Choroid plexus epithelial cell (primary cell): ENCODE data around the gene CCDC124.
A peak's percentile ranks its signal among the peaks of the same experiment; 100 is the strongest.
"Not testable (repeated sequence)": the region's sequence is repeated elsewhere in the genome, so short reads cannot be mapped to it uniquely, and the experiment has no call there.

Experiments
- DNase-seq: peaks from one replicate; pipeline ENCODE4 v3.0.0-alpha.2; 2010; ENCODE audit warnings: low read depth
- H3K4me3 ChIP-seq: 2 replicates; pipeline ENCODE4 v1.5.1; 2011; ENCODE audit warnings: low read depth, mild to moderate bottlenecking, control low read depth, low read length, moderate library complexity
- TF ChIP-seq, protein P1 (sequence below): conservative IDR thresholded peaks from 2 replicates; pipeline ENCODE4 v1.5.1; 2011; ENCODE audit warnings: low read depth, mild to moderate bottlenecking, control low read depth, inconsistent platforms, low read length, moderate library complexity

Gene CCDC124, protein sequence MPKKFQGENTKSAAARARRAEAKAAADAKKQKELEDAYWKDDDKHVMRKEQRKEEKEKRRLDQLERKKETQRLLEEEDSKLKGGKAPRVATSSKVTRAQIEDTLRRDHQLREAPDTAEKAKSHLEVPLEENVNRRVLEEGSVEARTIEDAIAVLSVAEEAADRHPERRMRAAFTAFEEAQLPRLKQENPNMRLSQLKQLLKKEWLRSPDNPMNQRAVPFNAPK

DNA sequence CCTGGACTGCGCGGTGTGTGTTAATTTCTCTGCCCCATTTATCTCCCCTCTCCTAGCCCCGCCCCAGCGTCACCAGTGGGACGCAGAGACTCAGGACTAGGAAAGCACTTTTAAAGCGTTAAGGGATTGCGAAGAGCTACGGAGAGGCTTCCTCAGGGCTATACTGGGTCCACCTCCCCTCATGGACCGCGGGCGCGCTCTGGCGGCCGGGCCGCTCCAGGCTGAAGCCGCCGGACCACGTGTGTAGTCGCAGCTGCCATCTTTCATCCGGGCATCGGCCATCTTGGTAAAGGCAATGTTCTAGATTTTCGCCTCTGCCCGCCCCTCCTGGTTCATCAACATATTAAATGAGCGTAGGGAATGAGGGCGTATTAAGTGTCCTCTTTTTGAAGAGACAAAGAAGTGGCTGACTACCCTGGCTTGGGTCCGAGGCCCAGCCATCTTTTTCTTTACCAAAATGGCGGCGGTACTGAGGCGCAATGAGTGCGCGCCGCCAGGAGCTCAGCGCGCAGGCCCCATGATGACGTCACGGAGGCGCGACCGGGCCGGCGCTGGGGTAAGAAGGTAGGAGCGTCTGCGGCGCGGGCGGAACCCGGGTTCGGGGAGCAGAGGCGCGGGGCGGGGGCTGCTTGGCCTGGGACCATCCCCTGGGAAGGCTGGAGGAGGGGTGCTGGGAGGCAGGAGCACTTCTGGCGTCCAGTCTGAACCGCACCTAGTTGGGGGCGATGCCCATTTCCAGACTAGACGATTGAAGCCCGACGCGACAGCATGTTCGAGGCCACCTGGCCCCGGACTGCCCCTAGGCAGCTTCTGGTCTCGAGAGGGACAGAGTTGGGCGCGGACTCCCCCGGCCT lies at the start of gene CCDC124:
Gene CCDC124, plus strand, starts transcription at position 531 of the 854 bp plus-strand sequence. CDS start 3,406 bp downstream, outside the sequence.
- TF ChIP-seq, protein P1, sequence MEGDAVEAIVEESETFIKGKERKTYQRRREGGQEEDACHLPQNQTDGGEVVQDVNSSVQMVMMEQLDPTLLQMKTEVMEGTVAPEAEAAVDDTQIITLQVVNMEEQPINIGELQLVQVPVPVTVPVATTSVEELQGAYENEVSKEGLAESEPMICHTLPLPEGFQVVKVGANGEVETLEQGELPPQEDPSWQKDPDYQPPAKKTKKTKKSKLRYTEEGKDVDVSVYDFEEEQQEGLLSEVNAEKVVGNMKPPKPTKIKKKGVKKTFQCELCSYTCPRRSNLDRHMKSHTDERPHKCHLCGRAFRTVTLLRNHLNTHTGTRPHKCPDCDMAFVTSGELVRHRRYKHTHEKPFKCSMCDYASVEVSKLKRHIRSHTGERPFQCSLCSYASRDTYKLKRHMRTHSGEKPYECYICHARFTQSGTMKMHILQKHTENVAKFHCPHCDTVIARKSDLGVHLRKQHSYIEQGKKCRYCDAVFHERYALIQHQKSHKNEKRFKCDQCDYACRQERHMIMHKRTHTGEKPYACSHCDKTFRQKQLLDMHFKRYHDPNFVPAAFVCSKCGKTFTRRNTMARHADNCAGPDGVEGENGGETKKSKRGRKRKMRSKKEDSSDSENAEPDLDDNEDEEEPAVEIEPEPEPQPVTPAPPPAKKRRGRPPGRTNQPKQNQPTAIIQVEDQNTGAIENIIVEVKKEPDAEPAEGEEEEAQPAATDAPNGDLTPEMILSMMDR: peak; percentile 98
- peak; percentile 96 for DNase-seq
- peak within 1 kb of the TSS; percentile 94 for H3K4me3 ChIP-seq

DNA sequence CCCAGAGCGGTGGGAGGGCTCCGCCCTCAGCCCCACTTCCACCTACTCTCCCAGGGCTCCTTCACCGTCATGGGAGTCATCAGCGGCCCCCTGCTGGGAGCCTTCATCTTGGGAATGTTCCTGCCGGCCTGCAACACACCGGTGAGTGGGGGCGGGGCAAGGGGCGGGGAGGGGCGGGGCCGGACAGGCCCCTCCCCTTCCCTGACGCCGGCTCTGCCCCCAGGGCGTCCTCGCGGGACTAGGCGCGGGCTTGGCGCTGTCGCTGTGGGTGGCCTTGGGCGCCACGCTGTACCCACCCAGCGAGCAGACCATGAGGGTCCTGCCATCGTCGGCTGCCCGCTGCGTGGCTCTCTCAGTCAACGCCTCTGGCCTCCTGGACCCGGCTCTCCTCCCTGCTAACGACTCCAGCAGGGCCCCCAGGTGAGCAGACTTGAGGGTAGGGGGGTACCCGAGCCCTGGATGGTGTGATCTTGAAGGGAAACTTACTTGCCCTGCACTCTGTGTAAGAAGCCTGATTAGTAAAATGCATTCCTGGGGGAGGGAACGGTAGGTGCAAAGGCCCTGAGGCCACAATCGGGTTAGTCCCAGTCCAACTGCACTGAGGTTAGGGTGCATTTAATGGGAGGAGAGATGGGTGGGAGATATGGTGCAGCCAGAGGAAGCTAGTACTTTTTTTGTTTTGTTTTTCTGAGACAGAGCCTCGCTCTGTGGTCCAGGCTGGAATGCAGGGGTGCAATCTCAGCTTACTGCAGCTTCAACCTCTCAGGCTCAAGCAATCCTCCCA lies 49.0 kb upstream of the CCDC124 start:
- TF ChIP-seq, protein P1: no peak
- no peak overlapping the region for H3K4me3 ChIP-seq
- DNase-seq: no peak

DNA sequence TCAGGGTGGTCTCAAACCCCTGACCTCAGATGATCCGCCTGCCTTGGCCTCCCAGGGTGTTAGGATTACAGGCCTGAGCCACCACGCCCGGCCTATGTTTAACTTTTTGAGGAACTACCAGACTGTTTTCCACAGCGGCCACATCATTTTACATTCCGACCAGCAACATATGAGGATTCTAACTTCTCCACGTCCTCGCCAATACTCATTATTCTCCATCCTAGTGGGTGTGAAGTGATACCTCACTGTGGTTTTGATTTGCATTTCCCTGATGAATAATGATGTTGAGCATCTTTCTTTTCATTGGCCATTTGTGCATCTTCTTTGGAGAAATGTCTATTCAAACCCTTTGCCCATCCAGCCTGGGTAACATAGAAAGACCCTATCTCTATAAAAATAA lies 46.3 kb upstream of the CCDC124 start:
- TF ChIP-seq, protein P1: no peak
- no peak for DNase-seq
- no peak overlapping the region for H3K4me3 ChIP-seq

DNA sequence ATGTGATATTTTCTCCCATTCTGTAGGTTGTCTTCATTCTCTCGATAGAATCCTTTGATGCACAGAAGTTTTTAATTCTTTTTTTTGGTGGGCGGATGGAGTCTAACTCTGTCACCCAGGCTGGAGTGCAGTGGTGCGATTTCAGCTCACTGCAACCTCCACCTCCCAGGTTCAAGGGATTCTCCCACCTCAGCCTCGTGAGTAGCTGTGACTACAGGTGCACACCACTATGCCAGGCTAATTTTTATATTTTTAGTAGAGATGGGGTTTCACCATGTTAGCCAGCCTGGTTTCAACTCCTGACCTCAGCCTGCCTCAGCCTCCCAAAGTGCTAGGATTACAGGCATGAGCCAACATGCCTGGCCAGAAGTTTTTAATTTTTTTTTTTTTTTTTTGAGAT lies 45.6 kb upstream of the CCDC124 start:
- H3K4me3 ChIP-seq, DNase-seq: not testable (repeated sequence)

DNA sequence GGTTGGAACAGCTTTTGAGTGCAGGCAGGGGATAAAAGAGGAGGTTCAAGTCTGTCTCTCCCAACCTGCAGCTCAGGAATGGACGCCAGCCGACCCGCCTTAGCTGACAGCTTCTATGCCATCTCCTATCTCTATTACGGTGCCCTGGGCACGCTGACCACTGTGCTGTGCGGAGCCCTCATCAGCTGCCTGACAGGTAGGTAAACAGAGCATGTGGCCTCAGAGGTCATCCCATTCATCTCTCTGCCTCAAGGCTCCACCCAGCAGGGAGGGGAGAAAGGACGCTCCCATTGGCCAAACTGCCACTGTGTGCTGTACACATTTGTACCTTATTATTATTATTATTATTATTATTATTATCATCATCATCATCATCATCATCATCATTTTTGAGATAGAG lies 44.6 kb upstream of the CCDC124 start:
- DNase-seq: no peak
- H3K4me3 ChIP-seq: no peak overlapping the region
- TF ChIP-seq, protein P1: no peak

DNA sequence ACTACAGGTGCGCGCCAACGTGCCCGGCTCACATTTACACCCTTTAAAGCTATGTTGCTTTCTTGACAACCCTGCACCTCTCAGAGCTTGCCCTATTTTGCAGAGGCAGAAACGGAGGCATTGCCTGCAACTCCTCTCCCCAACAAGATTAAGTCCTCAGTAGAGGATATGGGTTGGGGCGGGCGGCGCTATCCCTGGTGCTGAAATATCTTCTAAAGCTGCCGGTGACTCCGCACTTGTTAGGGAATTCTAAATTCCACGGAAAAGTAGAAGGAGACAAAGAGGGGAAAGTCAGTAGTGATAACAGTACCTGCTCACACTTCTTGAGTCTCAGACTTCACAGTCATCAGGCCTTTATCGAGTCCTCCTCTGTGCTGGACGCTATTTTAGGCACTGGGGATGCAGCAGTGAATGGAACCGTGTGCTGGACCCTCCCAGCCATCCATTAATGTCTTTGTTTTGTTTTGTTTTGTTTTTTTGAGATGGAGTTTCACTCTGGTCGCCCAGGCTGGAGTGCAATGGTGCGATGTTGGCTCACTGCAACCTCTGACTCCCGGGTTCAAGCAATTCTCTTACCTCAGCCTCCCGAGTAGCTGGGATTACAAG lies 43.1 kb upstream of the CCDC124 start:
- DNase-seq: peak; percentile 61
- TF ChIP-seq, protein P1: no peak
- H3K4me3 ChIP-seq: no peak overlapping the region

DNA sequence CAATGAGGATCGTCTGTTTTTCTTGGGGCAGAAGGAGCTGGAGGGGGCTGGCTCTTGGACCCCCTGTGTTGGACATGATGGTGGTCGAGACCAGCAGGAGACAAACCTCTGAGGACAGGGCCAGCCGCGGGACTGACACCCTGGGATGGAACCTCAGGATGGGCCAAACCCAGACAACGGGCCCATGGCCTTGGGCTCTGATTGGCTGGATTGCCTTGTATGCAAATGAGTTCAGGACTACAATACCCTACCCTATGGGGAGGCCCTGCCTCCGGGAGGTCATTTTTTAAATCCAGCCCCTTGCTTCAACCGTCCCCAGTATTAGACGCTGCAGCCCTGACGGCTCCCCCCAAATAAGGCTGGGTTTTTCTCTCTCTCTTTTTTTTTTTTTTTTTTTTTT lies 39.0 kb upstream of the CCDC124 start:
- TF ChIP-seq, protein P1: no peak
- DNase-seq: no peak
- no peak overlapping the region for H3K4me3 ChIP-seq
